OCI-LY7 (cell line): ENCODE results near the gene WNT6.

ENCODE experiments used
- CTCF ChIP-seq: fragments of 200-600 bp; sonication (generic); conservative IDR thresholded peaks from 2 replicates; pipeline ENCODE4 v1.5.1; 2014; ENCODE audit warnings: mild to moderate bottlenecking, antibody characterized with exemption, low read length, moderate library complexity, mixed read lengths
- EZH2phosphoT487 ChIP-seq: fragments of 200-600 bp; sonication (generic); IDR thresholded peaks from 2 replicates; pipeline ENCODE4 v1.6.1; 2018; ENCODE audit warnings: low read depth, borderline replicate concordance, mild to moderate bottlenecking, mixed run types, antibody characterized with exemption, low read length, moderate library complexity, mixed read lengths

GRCh38 chr2:218831378-218831990 lies 28.1 kb upstream of the WNT6 start, which contains the start of gene PRKAG3:
- no peak for TF ChIP-seq CTCF
- TF ChIP-seq EZH2phosphoT487: no peak
